GM12801 (cell line): ENCODE measurements around the gene ZEB1.

Experiments used
- TF ChIP-seq, protein P1 (sequence below): IDR thresholded peaks from one replicate; pipeline ENCODE4 v1.5.1; 2011; ENCODE audit warnings: control low read depth; ENCODE audit not compliant: insufficient read length; ENCODE audit errors: extremely low read depth

The ZEB1 gene

DNA sequence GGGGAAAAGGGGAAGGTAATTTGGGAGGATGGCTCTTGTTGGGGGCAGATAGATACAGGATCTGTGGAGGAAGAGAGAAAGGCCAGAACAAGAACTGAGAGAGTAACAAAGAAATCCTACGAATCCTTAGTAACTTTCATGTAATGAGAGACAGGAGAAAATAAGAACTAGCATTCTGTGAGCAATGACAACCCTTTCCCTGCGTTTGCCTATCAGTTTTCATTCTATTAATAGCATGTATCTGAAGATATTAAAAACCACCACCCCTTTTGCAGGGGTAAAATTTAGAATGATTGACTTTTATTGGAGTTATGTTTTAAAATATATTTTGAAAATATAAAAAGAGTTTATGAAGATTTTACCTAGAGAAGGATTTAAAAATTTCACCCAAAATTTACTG, 132.8 kb downstream of the ZEB1 start:
- TF ChIP-seq, protein P1, sequence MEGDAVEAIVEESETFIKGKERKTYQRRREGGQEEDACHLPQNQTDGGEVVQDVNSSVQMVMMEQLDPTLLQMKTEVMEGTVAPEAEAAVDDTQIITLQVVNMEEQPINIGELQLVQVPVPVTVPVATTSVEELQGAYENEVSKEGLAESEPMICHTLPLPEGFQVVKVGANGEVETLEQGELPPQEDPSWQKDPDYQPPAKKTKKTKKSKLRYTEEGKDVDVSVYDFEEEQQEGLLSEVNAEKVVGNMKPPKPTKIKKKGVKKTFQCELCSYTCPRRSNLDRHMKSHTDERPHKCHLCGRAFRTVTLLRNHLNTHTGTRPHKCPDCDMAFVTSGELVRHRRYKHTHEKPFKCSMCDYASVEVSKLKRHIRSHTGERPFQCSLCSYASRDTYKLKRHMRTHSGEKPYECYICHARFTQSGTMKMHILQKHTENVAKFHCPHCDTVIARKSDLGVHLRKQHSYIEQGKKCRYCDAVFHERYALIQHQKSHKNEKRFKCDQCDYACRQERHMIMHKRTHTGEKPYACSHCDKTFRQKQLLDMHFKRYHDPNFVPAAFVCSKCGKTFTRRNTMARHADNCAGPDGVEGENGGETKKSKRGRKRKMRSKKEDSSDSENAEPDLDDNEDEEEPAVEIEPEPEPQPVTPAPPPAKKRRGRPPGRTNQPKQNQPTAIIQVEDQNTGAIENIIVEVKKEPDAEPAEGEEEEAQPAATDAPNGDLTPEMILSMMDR = no peak

DNA sequence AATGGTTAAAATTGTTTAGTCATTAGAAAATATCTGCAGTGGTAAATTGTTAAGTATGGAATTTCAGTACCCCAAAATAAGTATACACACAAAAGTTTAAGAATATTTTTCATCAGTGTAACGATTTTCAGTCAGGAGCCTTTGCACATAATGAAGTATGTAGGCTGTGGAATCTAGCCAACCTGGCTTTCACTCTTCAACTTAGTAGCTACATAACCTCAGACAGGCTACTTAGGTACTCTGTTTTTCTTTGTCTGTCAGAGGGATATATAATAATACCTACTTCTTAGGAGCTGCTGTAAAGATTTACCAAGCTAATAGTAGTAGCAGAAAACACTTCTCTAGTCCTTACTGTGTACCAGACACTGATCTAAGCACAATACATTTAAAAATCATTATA, 137.5 kb downstream of the ZEB1 start:
- TF ChIP-seq, protein P1 = no peak

DNA sequence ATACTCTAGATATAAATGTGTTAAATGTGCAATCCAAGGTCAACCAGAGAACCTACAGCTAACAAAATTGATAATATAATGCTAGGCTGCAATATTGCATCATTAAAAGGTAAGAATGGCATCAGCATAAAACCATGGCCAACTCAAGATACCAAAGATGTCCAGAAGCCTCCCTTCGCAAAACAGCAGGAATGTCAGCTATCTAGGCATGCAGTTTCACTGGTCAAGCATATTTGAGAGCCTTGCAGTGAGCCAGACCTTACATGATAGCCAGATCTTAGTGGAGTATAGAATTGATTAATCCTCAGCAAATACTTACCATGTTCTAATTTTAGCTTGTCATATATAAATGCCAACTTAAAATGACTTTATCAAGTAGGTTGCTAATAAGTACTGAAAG, 138.8 kb downstream of the ZEB1 start:
- TF ChIP-seq, protein P1 = no peak

DNA sequence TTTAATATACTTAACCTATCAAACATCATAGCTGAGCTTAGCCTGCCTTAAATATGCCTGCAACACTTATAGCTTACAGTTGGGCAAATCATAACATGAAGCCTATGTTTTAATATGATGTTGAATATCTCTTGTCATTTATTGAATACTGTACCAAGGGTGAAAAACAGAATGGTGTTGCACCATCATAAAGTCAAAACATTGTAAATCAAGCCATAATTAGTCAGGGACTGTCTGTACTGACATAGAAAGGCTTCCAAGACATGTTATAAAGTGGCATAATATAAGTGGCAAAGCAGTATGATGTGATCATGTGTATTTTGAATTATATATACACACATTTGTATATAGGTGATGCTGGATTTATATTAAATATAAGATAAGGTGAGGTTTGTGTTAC, 140.0 kb downstream of the ZEB1 start:
- TF ChIP-seq, protein P1 = no peak

DNA sequence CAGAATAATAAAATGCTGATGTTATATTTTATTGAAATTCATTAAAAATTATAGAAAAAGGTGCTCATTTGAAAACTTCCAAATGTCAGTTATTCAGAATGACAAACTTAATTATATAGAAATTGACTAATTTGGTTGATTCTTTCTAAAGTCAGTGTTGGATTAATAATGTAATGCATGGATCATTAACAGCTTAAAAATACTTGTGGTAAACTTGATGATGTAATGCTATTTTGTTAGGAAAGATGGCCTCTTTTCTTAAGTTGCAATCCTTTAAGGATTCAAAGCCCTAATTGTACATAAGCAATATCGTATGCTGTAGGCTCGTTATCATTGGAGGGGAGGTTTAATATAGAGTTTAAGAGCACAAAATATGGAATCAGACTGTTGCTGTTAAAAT, 141.2 kb downstream of the ZEB1 start:
- TF ChIP-seq, protein P1 = no peak

DNA sequence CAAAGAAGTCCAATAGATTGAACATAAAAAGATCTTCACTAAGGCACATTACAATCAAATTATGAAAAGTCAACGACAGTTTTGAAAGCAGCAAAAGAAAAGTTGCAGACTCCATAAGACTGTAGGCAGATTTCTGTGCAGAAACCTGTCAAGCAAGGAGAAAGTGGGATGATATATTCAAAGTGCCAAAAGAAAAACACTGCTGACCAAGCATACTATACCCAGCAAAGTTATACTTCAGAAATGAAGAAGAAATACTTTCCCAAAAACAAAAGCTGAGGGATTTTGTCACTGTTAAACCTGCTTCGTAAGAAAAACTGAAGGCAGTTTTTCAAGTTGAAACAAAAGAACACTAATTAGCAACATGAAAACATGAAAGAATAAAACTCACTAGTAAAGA, 145.5 kb downstream of the ZEB1 start:
- TF ChIP-seq, protein P1 = no peak

DNA sequence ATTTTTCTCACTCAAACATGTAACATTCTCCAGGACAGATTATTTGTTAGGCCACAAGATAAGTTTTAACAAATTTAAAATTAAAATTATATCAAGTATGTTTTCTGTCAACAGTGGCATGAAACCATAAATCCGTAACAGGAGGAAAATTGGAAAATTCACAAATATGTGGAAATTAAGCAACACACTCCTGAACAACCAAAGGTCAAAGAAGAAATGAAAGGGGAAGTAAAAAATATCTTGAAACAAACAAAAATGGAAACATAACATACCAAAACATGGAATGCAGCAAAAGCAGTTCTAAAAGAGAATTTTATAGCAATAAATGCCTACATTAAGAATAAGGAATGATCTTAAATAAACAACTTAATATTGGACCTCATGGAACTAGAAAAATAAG, 147.3 kb downstream of the ZEB1 start:
- TF ChIP-seq, protein P1 = no peak
